GM21786 (cell line): ENCODE measurements around the gene FAM3B.

Experiments
- ATAC-seq: cut with Tn5 transposase; IDR thresholded peaks from one replicate; pipeline ENCODE4 v1.9.1; 2021; ENCODE audit not compliant: unreplicated experiment

Gene FAM3B

GRCh38 chr21:41318218-41318617 lies 1.6 kb downstream of the FAM3B start:
- no peak for ATAC-seq

GRCh38 chr21:41319273-41319672 lies 2.7 kb downstream of the FAM3B start:
- ATAC-seq, result no peak

- ATAC-seq, result no peak
These were observed 4.8 kb downstream of the FAM3B start for GRCh38 chr21:41321211-41321907.

GRCh38 chr21:41321908-41322495 lies 5.4 kb downstream of the FAM3B start:
- no peak for ATAC-seq

GRCh38 chr21:41322496-41323382 lies 6.1 kb downstream of the FAM3B start:
- no peak for ATAC-seq

GRCh38 chr21:41325138-41325912 lies 8.7 kb downstream of the FAM3B start:
- ATAC-seq, result no peak

GRCh38 chr21:41326414-41327080 lies 9.9 kb downstream of the FAM3B start:
- no peak for ATAC-seq

GRCh38 chr21:41327753-41328152 lies 11.2 kb downstream of the FAM3B start:
- no peak for ATAC-seq

- no peak for ATAC-seq
These were observed 12.3 kb downstream of the FAM3B start for GRCh38 chr21:41328660-41329607.

GRCh38 chr21:41333752-41334151 lies 17.2 kb downstream of the FAM3B start:
- no peak for ATAC-seq

GRCh38 chr21:41337515-41337914 lies 20.9 kb downstream of the FAM3B start:
- no peak for ATAC-seq

GRCh38 chr21:41338455-41338854 lies 21.9 kb downstream of the FAM3B start:
- ATAC-seq, result no peak

- ATAC-seq, result no peak
These were observed 25.4 kb downstream of the FAM3B start for GRCh38 chr21:41342035-41342434.

- no peak for ATAC-seq
These were observed 27.5 kb downstream of the FAM3B start for GRCh38 chr21:41344146-41344545.

- ATAC-seq, result no peak
These were observed 28.8 kb downstream of the FAM3B start for GRCh38 chr21:41345356-41345755.

GRCh38 chr21:41345934-41346685 lies 29.5 kb downstream of the FAM3B start:
- no peak for ATAC-seq

- no peak for ATAC-seq
These were observed 30.2 kb downstream of the FAM3B start for GRCh38 chr21:41346758-41347157.

GRCh38 chr21:41348434-41348833 lies 31.8 kb downstream of the FAM3B start:
- ATAC-seq, result no peak

- no peak for ATAC-seq
These were observed 32.5 kb downstream of the FAM3B start for GRCh38 chr21:41349126-41349525.
